GM18526 (cell line): Measurements from ENCODE around the gene AMZ1.
A peak's percentile ranks its signal among the peaks of the same experiment; 100 is the strongest.

Experiments
- POLR2A ChIP-seq: IDR thresholded peaks from 3 replicates; pipeline ENCODE4 v1.6.1; 2011; ENCODE audit not compliant: insufficient read length; ENCODE audit errors: extremely low read depth

The AMZ1 gene

DNA sequence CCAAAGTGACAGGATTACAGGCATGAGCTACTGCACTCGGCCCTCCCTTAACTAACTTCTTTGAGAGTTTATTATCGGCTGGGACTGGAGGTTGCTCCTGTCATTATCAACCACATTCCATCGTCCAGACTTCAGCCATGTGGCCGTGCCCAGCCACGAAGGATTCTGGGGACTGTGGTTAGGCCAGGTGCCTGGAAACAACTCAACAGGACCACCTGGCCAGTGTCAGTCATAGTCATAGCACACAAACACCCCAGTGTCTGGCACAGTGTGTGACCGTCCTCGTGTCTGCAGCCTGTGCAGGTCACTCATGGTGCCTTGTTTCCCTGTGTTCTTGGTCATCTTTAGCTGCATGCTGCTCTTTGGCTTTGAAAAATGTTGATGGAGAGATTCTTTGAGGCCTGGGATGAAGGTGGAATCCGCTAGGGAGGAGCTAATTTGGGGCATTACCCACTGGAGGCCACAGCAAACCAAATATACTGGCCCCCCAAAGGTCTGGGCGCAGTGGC lies 12.7 kb upstream of the AMZ1 start:
- TF ChIP-seq POLR2A, result no peak

DNA sequence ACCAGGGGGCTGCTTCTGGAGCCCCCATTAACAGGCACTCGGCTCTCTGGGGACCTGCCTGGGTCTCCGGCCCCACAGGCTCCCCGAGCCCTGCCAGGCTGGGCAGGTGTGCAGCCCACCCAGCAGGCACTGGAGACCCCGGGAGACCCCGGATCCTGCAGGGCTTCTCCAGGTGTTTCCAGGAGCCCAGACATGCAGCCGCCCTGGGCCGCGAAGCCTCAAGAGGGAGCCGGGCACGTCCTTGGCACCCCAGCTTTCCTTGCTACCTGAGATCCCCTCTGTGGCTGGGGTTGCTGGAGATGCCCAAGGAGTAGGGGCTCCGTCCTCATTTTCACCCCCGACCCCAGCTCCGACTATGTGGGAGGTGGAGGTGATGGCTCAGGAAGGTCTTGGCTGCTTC lies 7.7 kb upstream of the AMZ1 start:
- no peak for TF ChIP-seq POLR2A

DNA sequence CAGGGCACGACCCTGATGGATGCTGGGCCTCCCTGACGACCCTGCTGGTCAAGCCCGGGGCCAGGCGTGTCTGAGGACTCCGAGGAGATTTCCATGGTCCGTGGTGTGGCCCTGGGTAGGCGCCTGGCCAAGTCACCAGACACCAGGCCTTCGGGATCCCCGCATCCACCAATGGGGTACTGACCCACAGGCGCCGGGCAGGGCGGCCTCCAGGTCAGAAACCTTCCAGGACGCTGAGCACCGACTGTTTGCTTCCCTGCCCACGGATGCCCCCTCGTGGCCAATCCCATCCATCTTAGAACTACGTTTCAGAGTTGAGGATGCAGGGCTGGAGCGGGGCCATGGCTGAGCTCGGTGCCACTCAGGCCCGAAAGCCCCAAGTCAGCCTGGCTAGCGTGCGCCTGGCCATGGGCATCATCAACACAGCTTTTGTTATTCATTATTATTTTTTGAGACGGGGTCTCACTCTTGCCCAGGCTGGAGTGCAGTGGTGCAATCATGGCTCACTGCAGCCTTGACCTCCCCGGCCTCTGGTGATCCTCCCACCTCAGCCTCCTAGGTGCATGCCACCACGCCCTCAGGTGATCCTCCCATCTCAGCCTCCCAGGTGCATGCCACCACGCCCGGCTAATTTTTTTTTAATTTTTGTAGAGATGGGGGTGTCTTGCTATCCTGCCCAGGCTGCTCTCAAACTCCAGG lies 7.1 kb upstream of the AMZ1 start:
- no peak for TF ChIP-seq POLR2A

DNA sequence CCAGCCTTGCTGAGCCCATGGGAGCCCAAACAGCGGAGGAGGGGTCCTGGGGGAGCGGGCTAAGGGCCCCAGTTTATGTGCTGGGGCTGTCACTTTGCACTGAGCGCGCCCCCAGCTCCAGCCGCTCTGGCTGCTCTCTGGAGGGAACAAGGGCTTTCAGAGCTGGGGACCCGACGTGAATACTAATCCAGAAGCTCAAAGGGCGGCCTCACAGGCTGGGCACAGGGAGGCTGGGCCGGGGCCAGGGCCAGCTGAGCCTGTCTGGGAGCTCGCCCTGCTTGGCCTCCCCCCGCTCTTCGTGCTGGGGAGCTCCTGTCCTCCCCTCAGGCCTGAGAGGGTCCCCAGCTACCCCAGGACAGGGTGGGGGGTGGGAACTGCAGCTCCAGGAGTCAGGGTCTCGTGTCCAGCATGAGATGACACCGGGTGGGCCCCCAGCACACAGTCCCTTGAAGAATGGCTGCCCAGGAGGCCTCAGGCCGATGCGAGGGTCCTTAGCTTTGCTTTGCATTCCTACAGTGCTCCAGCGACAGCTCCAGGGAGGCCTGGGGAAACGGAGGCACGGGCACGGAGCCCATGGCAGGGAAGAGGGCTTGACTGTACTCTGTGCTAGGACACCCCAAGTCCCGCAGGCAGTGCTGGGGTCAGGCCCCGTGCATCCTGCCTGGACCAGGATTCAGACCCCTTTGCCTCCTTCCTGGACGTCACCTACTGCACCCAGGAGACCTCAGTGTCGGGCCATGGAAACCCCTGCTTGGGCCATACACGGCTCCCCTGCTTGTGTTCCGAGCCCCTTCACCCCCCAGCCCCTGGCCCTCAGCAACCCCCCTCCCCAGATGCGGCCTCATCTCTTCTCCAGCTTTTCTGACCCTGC lies 5.8 kb upstream of the AMZ1 start:
- no peak for TF ChIP-seq POLR2A

DNA sequence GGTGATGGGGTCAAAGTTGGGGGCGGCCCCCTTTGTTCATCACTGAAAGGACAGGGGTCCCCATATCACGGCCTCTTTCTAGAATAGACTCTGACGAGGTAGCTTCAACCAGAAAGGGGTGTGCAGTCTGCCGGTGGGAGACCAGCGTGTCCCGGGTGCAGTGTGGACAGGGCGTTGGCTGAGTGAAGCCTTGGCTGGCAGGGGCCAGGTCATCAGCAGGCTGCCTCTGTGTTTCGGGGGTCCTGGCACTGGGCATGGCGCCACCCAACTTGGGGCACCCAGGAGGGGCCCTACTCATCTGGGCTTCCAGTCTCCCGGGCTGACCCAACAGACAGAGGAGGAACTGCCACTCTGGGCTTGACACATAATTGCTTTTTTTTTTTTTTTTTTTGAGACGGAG lies 3.5 kb upstream of the AMZ1 start:
- TF ChIP-seq POLR2A, result no peak

DNA sequence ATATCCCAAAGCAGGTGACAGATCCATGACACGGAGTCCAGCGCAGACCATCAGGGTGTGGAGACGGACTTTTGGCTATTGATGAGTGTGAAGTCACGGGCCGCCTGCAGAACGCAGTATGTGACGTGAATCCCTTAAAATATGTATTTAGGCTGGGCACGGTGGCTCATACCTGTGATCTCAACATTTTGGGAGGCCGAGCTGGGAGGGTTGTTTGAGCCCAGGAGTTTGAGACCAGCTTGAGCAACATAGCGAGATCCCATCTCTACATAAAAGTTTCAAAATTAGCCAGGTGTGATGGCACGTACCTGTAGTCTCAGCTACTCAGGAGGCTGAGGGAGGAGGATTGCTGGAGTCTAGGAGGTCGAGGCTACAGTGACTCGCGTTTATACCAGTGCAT lies 1.9 kb upstream of the AMZ1 start:
- TF ChIP-seq POLR2A, result no peak

DNA sequence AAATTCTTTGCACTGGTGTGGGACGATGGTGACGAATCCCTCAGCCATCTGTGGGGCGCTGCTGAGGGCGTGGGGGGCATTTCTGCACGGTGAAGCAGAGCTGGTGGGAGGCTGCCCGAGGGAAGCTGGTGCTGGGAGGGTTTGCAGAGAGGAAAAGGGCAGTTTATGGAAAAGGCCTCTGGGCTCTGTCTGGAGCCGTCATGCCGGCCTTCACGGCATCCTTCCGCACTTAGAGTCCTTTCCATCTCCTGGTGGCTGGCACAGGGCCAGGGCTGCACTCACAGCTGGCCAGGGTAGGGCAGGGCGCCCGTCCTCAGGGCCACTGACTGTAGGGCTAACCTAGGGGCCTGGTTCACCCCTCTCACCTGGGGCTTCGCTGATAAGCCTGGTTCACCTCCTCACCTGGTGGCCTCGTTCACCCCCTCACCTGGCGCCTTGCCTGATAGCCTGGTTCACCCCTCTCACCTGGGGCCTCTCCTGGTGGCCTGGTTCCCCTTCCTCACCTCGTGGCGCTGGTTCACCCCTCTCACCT lies 598 bp upstream of the AMZ1 start:
- no peak for TF ChIP-seq POLR2A

DNA sequence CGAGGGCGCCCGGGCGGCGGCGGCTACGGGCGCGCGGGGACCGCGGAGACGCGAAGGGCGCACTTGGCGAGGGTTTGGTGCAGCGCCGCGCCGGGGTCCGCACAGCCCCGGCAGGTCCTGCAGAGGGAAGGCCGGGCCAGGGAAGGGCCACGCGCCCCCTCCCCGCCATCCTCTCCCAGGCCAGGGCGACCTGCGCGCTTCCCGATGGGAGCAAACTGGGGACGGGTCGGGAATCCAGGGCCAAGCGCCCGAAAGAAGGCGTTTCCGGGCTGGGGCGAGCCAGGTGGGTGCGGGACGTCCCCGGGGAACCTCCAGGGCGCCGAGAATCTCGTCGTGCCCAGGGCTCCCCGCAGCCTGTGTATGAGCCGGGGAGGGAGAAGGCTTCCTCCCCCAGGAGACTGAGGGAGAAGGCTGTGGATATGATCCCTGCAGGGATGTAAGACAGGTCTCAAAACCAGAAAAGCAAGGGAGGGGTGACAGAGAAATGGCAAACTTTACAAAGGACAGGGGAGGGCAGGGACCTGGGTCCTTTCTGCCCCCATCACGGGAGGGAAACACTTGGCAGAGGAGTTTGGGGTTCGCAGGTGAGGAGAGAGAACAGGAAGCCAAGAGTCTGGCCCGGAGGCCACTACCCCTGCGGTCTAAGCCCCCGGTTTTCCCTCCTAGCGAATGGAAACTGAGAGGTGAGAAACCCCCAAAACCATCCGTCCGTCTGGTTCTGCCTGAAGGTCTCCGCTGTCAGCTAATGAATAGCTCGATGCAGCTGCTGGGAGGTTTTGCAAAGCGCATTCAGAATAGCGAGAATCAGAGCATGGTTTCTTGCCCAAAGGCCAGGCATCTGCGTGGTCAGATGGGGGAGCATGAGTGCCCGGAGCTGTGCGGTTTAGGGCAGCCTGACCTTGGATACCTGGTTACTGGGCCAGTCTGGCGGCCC lies 674 bp downstream of the AMZ1 start:
- TF ChIP-seq POLR2A, result no peak

DNA sequence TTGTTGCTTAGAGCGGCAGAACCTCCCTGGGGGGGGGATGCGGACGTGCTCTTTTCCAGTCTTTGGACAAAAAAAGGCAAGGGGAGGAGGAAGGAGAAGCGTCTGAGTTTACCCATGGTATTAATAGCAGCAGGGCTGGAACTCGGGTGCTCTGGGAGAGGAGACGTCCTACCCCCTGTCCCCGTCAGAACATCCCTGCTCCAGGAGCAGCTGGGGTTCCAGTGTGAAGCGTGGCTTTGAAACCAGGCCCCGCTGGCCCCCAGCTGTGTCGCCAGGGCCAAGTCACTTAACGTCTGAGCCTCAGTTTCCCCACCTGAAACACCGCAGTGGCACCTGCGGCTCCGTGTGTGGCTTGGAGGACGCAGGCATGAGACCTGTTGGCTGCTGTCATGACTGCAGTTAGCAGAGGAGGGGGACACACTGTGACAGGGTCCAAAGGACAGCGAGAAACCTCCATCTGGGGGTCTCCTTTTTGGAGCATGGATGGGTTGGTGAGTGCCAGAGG lies 1.4 kb downstream of the AMZ1 start:
- TF ChIP-seq POLR2A, result no peak

DNA sequence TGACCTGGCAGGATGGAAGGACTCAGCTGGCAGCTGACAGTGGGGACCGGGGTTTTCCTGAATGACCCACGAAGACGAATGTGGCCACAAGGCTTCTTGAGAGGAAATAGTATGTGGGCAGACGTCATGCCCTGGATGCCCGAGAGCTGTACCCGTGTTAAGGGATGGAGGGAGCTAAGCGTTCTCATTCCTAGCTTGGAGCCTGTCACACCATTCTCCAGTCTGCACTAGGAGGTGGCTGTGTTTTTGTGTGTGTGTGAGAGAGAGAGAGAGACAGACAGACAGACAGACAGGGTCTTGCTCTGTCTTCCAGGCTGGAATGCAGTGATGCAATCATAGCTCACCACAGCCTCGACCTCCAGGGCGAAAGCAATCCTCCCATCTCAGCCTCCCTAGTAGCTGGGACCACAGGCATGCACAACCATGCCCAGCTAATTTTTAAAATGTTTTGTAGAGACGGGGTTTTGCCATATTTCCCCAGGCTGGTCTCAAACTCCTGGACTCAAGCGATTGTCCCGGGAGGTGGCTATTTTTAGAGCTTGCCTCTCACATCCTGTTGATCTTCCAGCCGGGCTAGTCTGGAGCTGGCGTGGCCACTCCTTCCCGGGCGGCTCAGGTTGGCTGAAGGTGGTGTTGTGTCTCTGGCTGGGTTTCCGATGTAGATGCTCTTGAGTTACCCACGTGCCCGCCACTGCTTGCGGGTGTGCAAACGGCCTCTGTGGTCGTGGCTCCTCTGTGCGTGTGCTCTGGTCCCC lies 2.1 kb downstream of the AMZ1 start:
- TF ChIP-seq POLR2A, result no peak

DNA sequence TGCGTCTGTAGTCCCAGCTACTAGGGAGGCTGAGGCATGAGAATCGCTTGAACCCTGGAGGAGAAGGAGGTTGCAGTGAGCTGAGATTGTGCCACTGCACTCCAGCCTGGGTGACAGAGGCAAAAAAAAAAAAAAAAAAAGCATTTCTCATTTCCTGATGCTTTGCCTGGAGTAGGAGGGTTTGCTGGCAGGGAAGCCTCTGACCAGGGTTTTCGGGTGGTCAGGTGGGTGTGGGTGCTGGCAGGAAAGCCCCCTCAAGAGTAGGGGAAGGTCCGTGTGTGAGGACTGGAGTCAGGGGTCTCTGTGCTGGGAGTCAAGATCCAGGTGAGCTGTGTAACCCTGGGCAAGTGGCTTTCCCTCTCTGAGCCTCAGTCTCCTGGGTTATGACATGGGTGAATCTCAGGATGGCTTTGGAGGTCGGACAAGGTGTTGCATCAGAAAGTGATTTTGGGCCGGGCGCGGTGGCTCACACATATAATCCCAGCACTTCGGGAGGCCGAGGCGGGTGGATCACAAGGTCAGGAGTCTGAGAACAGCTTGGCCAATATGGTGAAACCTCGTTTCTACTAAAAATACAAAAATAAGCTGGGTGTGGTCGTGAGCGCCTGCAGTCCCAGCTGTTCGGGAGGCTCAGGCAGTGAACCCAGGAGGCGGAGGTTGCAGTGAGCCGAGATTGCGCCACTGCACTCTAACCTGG lies 3.2 kb downstream of the AMZ1 start:
- TF ChIP-seq POLR2A, result no peak

DNA sequence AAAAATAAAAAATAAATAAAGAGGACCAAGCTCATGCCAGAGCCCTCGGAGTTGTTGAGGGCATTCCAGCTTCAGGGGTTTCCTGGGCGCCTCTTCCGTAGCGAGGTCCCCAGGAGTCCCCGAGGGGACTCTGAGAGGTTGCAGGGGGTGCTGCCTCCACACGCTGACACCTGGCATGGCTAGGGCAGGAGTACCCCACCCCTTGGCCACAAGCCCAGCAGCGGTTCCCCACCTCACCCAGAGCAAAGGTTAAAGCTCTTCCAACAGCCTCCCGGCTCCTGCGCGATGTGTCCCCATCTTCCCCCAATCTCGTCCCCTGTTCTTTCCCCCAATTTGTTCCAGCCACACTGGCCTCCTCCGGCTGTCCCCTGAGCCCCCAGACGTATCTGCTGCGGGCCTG lies 4.5 kb downstream of the AMZ1 start:
- TF ChIP-seq POLR2A, result no peak

DNA sequence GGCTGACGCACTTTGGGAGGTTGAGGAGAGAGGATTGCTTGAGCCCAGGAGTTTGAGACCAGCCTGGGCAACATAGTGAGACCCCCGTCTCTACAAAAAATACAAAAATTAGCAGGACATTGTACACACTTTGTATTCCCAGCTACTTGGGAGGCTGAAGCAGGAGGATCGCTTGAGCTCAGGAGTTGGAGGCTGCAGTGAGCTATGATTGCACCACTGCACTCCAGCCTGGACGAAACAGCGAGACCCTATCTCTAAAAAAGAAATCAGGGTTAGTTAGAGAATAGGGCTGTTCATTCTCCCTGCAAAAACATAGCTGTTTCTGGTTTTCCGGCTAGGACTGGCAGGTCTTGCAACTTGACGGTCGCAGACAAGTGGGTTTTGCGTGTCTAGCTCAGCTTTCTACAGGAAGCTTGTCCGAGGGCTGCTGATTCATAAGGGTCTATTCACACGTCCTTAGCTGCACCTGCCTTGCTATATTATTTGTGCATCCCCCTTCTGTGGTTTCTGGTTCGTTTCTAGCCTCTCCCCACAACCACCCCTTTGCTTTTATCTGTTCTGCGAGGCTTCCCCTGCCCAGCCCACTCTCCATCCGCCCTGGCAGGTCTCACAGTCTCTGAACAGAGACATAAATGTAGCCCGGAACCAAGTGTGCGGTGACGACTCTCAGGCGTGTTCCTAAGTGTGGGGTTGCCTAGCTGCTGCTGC lies 10.7 kb downstream of the AMZ1 start:
- peak; percentile 29 for TF ChIP-seq POLR2A
